Left ventricle myocardium inferior (tissue), 1 donor: ENCODE data around the gene GALNT16. TPM values are rescaled to one million over a fixed set of nuclear protein-coding genes. Genes with fewer than 3 reads are reported as not detected.
A peak's percentile ranks its signal among the peaks of the same experiment; 100 is the strongest.
"Not testable (repeated sequence)": the region's sequence is repeated elsewhere in the genome, so short reads cannot be mapped to it uniquely, and the experiment has no call there.

Experiments used
- DNase-seq: peaks from one replicate; pipeline ENCODE4 v3.0.0-alpha.2; 2020
- H3K27ac ChIP-seq: fragments of 200-600 bp; replicated peaks from 2 replicates; pipeline ENCODE4 v1.8.0; 2021
- H3K27me3 ChIP-seq: fragments of 200-600 bp; 2 replicates; pipeline ENCODE4 v1.8.0; 2021; ENCODE audit warnings: low read depth
- H3K36me3 ChIP-seq: fragments of 200-600 bp; 2 replicates; pipeline ENCODE4 v1.8.0; 2021
- H3K4me1 ChIP-seq: fragments of 200-600 bp; 2 replicates; pipeline ENCODE4 v1.8.0; 2021
- H3K4me3 ChIP-seq: fragments of 200-600 bp; 2 replicates; pipeline ENCODE4 v1.8.0; 2021; ENCODE audit warnings: mild to moderate bottlenecking, moderate library complexity
- H3K9me3 ChIP-seq: fragments of 200-600 bp; replicated peaks from 2 replicates; pipeline ENCODE4 v1.8.0; 2021
- intact Hi-C: fragments of 100-400 bp; cut with micrococcal nuclease; formaldehyde crosslinking; loops from one replicate; pipeline ENCODE4 v1.11.0; 2022
- long read RNA-seq: library from polyadenylated mRNA; unstranded; transcript quantifications from one replicate; pipeline ENCODE4 v2.0.0, GENCODE V29; 2021
- total RNA-seq: library from RNA; stranded (reverse); fragmentation: NEBNext Ultra II Directional; extraction: Animal tissue kit (Norgen Biotek cat#: 25700); gene quantifications from one replicate; pipeline ENCODE4 v1.2.1, GENCODE V29; 2021
- TF ChIP-seq, protein P1 (sequence below): fragments of 200-600 bp; IDR thresholded peaks from 2 replicates; pipeline ENCODE4 v1.8.0; 2021; ENCODE audit warnings: antibody characterized with exemption, mild to moderate bottlenecking, borderline replicate concordance
- donor health status: DM: no; HTN: yes; CAD: no; lungs with severe emphysema.

Gene GALNT16
- 70.5 TPM for total RNA-seq
- long read RNA-seq, full-length matches to known transcripts: 166 of 251 reads
- long read RNA-seq, partial matches to known transcripts: 50 of 251 reads
- long read RNA-seq, other reads (novel, unspliced or antisense): 35 of 251 reads

DNA sequence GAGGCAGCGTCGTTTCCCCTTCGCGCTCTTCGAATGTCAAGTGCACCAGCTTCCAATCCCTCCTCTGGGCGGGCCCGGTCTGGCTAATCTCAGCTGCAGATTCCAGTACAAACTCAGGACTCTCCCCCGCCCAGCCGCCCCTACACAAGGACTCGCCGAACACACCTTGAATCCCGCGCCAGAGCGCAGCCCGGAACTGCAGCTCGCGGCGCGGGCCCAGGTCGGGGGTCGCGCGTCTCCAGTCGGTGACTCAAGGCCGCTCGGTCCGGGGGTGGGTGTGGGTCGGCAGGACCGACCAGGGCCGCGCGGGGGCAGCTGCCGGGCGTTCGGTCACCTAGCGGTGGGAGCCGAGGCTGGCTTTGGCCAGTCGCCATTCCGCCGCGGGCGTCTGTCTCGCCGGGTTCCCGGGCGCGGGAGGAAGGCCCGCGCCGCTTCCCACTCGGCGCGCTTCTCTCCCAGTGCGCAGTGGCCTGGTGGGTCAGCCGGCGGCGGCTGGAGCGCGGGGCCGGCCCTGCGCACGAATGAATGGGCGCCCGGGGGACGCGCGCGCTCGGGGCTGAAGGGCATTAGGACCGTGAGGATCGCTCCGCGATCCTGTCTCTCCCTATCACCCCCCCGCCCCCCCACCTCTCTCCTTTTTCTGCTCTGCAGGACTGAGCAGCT is at the start of gene GALNT16:
Gene GALNT16 (plus strand): TSS at position 632 of the 663 bp plus-strand sequence. CDS start 133 bp downstream, outside the sequence.
- Histone ChIP-seq H3K9me3 (no peaks in the 10 kb centered on the region), H3K36me3 (no peaks in the 10 kb centered on the region), H3K4me1 (peaks cover 69% of the 10 kb centered on the region), H3K4me3 (peak within 1 kb of the TSS; percentile 83), H3K27ac (peak within 1 kb of the TSS; percentile 91), H3K27me3 (peaks cover 43% of the 10 kb centered on the region)
- TF ChIP-seq, protein P1, sequence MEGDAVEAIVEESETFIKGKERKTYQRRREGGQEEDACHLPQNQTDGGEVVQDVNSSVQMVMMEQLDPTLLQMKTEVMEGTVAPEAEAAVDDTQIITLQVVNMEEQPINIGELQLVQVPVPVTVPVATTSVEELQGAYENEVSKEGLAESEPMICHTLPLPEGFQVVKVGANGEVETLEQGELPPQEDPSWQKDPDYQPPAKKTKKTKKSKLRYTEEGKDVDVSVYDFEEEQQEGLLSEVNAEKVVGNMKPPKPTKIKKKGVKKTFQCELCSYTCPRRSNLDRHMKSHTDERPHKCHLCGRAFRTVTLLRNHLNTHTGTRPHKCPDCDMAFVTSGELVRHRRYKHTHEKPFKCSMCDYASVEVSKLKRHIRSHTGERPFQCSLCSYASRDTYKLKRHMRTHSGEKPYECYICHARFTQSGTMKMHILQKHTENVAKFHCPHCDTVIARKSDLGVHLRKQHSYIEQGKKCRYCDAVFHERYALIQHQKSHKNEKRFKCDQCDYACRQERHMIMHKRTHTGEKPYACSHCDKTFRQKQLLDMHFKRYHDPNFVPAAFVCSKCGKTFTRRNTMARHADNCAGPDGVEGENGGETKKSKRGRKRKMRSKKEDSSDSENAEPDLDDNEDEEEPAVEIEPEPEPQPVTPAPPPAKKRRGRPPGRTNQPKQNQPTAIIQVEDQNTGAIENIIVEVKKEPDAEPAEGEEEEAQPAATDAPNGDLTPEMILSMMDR: peak; percentile 64
- intact Hi-C loops: no loop called here
- peak; percentile 43 for DNase-seq

- intact Hi-C loops: no loop called here
- Histone ChIP-seq H3K4me3 (no peak overlapping the region), H3K4me1 (no peaks in the 10 kb centered on the region), H3K9me3 (no peaks in the 10 kb centered on the region), H3K27me3 (no peaks in the 10 kb centered on the region), H3K36me3 (peaks cover 51% of the 10 kb centered on the region), H3K27ac (no peak overlapping the region)
- TF ChIP-seq, protein P1: no peak
- DNase-seq: no peak
These were observed 45.6 kb upstream of the GALNT16 start for GRCh38 chr14:69214393-69214792.

DNA sequence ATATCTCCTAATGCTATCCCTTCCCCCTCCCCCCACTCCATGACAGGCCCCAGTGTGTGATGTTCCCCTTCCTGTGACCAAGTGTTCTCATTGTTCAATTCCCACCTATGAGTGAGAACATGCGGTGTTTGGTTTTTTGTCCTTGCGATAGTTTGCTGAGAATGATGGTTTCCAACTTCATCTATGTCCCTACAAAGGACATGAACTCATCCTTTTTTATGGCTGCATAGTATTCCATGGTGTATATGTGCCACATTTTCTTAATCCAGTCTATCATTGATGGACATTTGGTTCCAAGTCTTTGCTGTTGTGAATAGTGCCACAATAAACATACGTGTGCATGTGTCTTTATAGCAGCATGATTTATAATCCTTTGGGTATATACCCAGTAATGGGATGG is 42.3 kb upstream of the GALNT16 start:
- H3K27ac ChIP-seq, H3K9me3 ChIP-seq, H3K27me3 ChIP-seq, DNase-seq, H3K4me3 ChIP-seq, intact Hi-C loops, H3K4me1 ChIP-seq: not testable (repeated sequence)
- peaks cover 18% of the 10 kb centered on the region for H3K36me3 ChIP-seq

DNA sequence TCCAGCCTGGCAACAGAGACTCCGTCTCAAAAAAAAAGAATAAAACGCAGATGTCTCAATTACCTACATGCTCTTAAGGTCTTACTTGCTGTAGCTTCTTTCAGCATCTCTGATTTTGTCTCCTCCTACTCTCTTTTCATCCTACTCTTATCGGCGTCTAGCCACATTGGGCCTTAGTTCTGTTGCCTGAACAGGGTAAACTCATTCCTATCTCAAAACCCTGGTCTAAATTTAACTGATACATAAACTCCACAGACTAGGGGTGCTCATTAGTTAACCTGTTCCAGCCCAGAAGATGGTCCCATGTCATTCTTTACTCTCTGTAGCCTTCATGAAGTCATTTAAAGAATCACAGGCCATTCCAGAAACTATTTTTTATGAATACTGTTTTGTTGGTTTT is 35.0 kb upstream of the GALNT16 start:
- intact Hi-C loops: no loop called here
- peaks cover 13% of the 10 kb centered on the region for H3K36me3 ChIP-seq

GRCh38 chr14:69226178-69226577 is 33.8 kb upstream of the GALNT16 start:
- H3K4me1 ChIP-seq: peaks cover 30% of the 10 kb centered on the region
- no peaks in the 10 kb centered on the region for H3K27me3 ChIP-seq
- intact Hi-C loops: no loop called here
- TF ChIP-seq, protein P1: no peak
- no peak for DNase-seq
- peak overlapping the region; percentile 77 for H3K27ac ChIP-seq
- peak overlapping the region; percentile 10 for H3K4me3 ChIP-seq
- peaks cover 24% of the 10 kb centered on the region for H3K36me3 ChIP-seq
- H3K9me3 ChIP-seq: no peaks in the 10 kb centered on the region

More for the DNA sequence above, 35.0 kb upstream of the GALNT16 start:
- TF ChIP-seq, protein P1: no peak
- Histone ChIP-seq H3K9me3 (no peaks in the 10 kb centered on the region), H3K27me3 (no peaks in the 10 kb centered on the region), H3K4me1 (peaks cover 30% of the 10 kb centered on the region), H3K4me3 (no peak overlapping the region), H3K27ac (peak overlapping the region; percentile 77)
- no peak for DNase-seq

DNA sequence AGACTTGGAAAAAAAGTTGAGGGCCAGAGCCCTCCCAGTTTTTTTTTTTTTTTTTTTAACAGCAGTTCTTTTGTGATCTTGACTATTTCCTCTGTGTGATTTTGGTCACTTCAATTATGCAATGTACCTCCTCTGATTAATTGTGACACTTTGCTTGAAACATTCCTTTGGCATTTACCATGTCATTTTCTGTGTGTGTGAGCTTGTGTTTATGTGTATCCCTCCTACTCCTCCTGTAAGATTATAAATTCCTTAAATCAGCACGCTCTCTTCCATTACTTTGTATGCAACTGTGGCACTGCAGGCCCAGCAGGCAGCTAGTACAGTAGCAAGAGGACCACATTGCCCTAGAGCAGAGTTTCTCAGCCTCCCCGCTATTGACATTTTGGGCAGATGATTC is 33.2 kb upstream of the GALNT16 start:
- Histone ChIP-seq H3K27ac (peak overlapping the region; percentile 77), H3K4me1 (peaks cover 36% of the 10 kb centered on the region), H3K9me3 (no peaks in the 10 kb centered on the region), H3K4me3 (peak overlapping the region; percentile 10), H3K36me3 (peaks cover 24% of the 10 kb centered on the region), H3K27me3 (no peaks in the 10 kb centered on the region)
- intact Hi-C loops: no loop called here
- no peak for DNase-seq
- TF ChIP-seq, protein P1: no peak
